GM18861 (cell line): Measurements from ENCODE around the gene ALDH1L2.

Source experiments
- ATAC-seq: cut with Tn5 transposase; IDR thresholded peaks from one replicate; pipeline ENCODE4 v1.9.1; 2021; ENCODE audit not compliant: unreplicated experiment

The ALDH1L2 gene

DNA sequence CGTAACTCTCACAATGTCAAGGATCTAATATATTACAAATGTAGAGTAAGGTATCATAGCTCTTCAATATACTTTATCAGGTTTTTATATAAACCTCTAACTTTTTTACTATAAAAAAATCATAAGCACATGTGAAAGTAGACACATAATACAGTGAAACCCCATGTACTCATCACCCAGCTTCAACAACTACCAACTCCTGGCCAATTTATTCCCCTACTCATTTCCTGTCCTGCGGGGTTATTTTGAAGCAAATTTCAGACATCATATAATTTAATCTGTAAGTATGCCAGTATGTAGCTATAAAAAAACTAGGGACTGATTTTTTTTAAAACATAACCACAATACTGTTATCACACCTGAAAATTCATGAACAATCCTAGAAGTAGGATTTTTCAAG lies 50.4 kb downstream of the ALDH1L2 start:
- ATAC-seq: no peak

DNA sequence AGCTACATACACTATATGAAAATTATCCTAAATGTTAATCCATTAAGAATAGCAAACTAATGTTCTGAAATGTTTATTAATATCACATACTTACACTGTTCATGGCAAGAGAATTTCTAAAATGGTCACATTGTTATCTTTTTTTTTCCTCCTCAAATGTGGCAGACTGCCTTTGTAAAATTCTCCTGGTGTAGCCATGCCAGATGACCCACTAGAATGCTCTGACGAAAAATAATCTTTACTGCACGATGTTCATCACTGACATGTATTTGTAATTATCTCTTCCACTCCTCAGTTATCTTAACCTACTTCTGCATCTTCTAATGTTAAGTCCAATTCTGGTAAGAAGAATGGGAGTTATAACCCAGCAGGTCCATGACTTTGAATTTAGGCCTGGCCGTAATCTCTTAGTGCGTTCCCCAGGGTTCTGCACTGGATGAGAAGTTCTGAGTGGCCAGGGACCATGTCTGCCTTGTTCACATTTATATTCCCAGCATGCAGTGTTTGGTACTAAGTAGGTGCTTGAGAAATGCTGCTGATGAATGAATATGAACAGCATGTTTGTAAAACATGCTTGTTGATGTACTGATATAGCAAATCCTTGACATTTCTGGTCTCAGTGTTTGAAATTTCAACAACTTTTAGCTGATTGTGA lies 51.4 kb downstream of the ALDH1L2 start:
- ATAC-seq: no peak

DNA sequence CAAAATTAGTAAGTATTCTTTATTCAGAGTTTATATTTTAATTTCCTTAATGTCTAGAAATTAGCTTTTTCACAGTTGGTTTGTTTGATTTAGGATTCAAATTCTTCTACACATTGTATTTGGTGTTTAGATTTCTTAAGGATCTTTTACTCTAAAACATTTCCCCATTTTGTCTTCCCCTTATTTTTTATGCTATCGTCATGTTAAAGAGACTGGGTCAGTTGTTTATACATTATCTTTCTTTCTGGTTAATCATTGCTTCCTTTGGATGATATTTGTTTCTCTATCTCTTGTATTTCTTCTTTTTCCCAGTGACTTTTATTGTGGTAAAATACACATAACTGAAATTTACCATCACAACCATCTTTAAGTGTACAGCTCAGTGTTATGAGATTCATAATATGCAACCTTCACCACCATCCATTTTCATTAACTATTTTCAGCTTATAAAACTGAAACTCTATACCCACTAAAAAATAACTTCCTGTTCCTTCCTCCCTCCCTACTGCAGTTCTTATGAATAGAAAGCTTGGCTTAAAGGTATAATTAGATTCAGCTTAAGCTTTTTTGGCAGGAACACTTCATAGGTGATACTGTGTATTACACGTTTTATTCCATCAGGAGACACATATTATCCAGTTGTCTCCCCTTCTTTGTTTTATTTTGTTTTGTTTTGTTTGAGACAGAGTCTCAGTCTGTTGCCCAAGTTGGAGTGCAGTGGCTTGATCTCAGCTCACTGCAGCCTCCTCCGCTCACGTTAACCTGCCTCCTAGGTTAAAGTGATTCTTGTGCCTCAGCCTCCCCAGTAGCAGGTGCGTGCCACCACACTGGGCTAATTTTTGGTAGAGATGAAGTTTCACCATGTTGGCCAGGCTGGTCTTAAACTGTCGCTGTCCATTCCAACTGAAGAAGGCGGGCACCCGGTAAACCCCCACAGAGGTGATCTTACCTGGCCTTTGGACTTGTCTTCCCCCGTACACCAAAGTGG lies 53.1 kb downstream of the ALDH1L2 start:
- peak; percentile 83 for ATAC-seq

DNA sequence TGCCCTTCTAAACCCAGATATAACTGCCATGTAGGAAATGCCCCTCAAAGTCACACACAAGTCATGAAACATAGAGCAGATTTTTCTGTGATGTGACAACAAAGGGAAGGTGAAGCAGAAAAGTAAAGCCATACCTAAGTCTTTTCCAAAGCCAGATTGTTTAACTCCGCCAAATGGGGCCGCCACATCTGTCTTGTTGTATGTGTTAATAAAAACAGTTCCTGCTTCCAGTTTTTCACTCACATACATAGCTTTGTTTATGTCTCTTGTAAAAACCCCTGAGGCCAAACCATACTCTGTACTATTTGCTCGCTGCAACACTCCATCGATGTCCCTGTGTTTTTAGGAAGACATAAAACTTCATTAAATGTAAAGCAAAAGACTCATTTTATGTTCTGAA lies 57.8 kb downstream of the ALDH1L2 start:
- ATAC-seq: no peak

DNA sequence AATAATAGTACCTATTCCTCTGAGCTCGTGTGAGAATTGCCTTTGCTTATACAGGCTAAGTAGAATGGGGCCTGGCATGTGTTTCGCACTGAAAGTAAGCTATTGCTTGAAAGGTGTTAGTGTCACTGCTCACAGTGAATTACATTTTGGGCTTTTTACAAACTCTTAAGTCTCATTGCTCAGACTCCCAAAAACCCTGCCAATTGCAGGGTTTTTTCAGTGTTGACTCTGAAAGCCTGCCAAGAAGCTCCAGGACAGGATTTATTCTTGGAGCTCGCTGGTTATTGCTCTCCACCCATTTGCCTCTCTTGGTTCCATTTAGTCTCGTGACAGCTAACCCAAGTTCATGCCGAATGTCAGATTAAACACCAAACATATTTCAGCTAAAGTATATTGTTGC lies 58.4 kb downstream of the ALDH1L2 start:
- no peak for ATAC-seq

DNA sequence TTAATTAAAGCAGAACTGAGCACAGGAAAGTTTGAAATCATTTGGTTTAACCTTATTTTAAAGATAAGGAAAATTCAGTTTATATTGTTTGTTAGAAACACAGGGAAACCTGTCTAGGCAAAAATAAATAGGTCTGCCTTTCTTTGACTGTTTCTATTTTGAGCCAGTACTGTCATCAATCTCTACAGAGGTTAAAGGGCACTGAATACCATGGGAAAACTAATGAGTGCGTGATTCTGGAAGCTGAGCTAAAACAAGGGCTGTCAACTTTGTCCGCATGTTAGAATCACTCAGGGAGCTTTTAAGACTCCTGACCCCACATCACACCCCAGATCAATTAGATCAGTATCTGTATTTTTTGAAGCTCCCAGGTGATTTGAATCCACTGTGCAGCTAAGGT lies 59.3 kb downstream of the ALDH1L2 start:
- no peak for ATAC-seq

DNA sequence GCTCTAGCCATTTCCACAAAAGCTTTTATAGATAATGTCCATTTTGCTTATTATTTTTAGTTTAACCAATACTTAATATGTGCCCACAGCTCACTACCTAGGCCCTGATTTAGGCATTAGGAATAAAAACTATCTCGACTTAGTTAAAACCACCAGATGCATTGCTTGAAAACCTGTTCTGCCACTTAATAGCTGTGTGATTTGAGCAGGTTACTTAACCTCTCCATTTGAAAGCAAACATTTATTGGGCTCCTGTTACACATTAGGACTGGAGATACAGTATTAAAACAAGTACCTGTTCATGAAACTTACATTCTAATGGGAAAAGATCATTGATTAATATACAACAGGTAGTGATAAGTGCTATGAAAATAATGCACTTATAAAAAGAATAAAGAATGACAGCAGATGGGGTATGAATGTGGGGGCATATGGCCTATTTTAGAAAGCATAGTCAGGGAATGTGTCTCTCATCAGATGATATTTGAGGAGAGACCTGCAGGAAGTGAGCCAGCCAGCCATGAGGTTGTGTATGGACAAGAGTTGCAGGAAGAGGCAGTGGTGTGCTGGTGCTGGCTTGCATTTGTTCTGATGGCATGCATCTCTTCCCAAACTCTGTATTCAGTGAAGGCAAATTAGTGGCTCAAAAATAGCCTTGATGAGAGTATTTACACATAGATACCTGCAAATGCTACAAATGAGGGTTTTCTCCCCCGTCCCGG lies 63.9 kb downstream of the ALDH1L2 start:
- no peak for ATAC-seq

DNA sequence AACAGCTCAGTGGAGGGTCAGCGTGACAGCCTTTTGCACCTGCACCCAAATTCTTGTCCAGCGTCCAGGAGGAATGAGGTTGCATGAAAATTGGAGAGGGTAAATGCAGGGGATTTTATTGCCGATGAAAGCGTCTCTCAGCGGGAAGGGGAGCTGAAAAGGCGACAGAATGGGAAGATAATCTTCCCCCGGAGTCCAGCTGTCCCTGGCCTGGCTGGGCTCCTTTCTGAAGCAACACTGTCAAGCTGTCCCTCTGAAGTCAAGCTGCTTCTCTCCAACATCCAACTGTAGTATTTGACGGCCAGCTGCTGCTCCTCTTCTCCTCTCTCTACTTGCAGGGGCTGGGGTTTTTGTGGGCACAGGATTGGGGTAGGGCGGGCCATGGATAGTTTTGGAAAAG lies 65.5 kb downstream of the ALDH1L2 start:
- no peak for ATAC-seq

DNA sequence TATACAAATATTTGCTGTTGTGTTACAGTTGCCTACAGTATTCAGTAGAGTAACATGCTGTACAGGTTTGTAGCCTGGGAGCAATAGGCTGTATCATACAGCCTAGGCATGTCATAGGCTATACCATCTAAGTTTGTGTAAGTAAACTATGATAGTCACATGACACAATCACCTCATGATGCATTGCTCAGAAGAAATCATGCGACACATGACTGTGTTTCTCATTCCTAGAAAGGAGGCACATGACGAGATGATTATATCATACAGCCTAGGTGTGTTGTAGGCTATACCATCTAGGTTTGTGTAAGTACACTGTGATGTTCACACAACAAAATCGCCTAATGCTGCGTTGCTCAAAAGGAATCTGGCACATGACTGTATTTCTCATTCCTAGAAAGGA lies 66.2 kb downstream of the ALDH1L2 start:
- ATAC-seq: no peak

DNA sequence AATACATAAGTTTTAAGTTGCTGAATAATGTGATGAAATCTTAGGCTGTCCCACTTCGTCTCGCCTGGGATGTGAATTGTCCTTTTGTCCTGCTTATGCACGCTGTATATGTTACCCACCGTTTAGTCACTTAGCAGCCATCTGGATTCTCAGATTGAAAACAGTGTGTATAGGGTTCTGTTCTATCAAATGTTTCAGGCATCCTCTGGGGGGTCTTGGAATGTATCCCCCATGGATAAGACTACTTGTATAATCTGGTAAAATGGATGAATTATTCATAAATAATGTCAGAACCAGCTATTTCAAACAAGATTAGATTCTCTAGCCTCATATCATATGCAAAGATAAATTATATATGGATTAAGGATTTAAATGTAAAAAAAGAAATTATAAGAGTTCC lies 68.7 kb downstream of the ALDH1L2 start:
- ATAC-seq: no peak

DNA sequence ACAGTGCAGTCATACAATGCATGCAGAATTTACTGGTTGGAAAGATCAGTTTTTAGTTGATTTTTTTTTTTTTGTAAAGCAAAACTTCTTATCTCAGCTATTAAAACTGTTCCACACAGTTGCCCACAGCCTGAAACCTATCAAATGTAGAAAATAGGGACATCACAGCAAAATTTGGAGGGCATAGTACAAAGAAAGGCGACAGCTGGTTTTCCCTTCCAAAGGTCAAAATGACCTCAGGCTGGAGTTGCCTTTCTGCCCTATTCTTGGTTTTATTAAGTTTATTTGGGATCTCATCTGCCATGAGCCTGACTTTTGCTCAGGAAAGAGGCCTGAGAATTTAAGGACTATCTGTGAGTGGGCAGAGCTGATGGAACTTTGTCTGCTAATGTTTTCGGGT lies 69.7 kb downstream of the ALDH1L2 start:
- no peak for ATAC-seq

DNA sequence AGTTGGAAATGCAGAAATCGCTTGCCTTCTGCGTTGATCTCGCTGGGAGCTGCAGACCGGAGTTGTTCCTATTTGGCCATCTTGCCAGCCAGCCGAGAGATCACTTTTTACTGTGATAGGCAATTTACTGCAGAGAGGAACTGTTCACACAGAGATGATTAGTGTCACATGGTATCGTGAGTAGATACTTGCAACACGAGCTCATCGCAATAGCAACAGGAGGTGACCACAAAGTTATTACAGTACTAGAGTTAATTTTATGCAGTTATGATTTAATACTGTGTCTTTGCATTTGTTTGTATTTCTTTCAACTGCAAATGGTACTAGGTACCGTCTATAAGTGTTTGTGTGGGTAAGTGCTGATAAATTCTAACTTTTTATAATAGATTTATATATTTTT lies 70.4 kb downstream of the ALDH1L2 start:
- no peak for ATAC-seq

DNA sequence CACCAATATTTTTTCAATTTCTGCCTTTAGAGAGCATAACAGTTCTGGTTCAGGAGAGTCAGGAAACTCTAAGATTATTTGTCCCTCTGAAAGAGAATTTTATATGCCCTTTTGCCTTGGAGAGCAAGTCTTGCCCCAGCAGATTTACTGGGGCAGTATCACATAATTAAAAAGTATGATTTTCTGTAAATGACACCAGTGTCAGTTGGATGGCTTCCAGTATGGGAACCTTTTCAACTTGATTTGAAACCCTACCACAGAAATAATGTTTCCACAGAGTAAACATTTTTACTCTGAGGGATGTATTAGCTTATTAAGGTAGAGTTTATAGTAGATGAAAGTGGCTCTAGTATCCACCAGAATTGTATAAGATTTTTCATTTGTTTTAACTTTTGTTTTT lies 82.8 kb downstream of the ALDH1L2 start:
- ATAC-seq: no peak

DNA sequence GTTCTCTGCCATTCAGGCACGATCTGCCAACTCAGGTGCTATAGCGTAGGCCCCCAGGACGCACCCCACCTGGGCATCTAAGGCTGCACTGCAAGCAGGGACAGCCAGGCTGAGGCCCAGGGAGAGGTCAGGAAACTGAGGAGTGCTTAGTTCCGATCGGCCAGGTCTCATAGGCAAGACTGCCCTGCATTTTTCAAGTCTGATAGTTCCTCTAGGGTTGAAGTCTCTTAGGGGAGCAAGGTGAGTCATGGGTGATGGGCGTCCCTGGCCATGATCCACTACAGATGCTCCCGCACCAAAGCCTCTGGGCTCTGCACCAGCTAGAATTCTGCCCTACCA lies 84.9 kb downstream of the ALDH1L2 start:
- no peak for ATAC-seq

DNA sequence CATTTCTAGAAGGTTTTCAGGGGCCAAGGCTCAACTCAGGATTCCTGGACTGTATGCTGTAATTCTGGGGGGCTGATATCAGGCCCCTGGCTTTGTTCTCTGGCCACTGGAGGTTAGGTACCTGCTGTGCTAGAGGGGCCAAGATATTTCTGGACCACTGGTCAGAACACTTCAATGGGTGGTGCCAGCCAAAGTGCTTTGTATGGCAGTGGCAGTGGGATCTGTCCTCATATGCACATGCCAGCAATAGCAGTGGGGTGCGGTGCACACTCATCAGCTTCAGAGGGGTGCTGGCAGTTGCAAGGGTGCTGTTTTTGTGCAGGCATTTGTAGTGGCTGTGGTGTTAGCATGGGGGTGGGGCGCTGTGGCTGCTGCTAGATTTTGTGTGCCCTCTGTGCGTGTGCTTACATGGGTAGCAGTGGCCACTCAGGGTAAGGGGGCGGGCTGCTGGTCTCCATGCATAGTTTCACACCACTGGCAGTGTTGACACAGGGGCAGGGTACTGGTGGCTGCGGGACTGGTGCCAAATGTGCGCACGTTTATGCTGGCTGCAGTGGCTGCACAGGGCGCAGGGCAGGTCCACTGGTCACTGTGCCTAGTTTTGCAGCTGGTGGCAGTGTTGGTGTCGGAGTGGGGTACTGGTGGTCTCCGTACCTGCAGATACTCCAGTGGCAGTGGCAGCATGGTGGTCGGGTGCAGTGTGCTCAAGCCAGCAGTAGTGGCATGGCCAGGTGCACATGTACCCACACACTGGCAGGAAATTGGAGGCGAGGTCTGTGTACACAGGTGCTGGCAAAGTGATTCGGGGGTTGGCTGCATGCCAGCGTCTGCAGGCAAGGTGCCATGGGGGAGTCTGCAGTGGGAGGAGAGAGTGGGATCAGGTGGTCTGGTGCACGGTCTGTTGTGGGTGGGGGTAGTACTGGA lies 85.6 kb downstream of the ALDH1L2 start:
- ATAC-seq: no peak

DNA sequence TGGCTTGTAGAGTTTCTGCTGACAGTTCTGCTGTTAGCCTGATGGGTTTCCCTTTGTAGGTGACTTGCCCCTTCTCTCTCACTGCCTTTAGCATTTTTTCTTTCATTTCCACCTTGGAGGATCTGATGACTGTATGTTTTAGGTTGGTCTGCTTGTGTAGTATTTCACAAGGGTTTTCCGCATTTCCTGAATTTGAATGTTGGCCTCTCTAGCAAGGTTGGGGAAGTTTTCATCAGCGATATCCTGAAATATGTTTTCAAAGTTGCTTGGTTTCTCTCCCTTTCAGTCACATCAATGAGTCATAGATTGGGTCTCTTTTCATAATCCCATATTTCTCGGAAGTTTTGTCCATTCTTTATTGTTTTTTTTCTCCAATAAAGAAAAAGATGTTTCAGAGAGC lies 86.7 kb downstream of the ALDH1L2 start:
- ATAC-seq: no peak

DNA sequence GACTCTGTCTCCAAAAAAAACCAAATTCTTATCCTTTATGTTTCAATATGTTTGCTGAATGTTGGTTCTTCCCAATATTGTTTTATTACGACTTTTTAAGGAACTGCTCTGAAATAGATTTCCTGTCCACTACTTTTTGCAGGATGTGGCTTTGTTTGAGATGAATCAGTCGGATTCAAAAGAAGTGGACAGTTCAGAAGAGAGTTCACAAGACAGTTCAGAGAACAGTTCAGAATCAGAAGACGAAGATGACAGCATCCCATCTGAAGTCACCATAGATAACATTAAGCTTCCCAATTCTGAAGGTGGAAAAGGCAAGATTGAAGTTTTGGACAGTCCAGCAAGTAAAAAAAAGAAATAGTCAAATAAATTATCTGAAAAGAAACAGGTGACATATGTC lies 89.9 kb downstream of the ALDH1L2 start:
- no peak for ATAC-seq

DNA sequence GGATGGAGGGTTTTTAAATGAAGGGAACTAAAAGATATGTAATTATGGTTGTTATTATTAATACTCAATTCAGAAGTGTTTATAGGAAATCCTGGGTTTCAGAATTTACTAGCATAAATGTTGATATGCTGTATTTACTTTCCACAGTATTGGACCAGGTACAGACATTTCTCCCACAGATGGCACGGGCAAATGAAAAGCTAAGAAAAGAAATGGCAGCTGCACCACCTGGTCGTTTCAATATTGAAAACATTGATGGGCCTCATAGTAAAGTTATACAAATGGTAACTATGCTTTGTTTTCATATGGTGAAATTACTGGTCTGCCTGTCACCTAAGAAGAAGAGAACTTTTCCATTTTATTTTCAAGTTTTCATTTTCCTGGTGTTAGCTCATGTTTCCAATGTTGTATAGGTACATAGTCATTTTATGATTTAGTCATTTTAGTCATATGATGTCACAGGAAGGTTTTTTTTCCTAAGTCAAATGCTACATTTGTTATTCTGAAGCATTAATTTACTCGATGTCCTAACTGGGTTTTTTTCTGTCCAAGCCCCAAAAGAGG lies 92.6 kb downstream of the ALDH1L2 start:
- ATAC-seq: no peak

DNA sequence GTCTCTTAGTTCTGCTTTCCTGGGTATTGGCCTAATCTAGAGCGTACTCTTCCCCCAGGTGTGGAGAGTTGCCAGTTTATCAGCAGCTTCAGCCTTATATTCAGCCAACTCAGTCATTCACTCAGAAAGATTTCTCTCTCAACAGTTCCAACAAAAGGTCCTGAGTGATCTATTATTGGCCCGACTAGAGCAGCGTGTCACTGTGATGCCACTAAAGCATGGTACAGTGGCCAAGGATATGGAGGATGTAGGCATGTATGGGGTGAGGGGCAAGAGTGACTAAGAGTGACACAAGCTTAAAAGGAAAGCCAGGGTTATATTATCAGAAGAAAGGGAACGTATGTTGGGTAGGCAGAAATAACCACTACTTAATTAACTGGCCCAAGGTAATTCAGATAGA lies 93.3 kb downstream of the ALDH1L2 start:
- no peak for ATAC-seq
